IPS-20b (cell line): Measurements from ENCODE around the gene CXCL10.

ENCODE experiments used
- H3K27ac ChIP-seq: one replicate; pipeline ENCODE4 v1.5.1; 2013; ENCODE audit warnings: low read length
- H3K27me3 ChIP-seq: 2 replicates; pipeline ENCODE4 v1.6.1; 2013; ENCODE audit warnings: mild to moderate bottlenecking, low read length, inconsistent platforms; ENCODE audit not compliant: insufficient read depth
- H3K36me3 ChIP-seq: 2 replicates; pipeline ENCODE4 v1.6.1; 2013; ENCODE audit warnings: low read depth, mild to moderate bottlenecking, inconsistent platforms, low read length, moderate library complexity; ENCODE audit not compliant: insufficient read depth
- H3K4me1 ChIP-seq: 2 replicates; pipeline ENCODE4 v1.6.1; 2013; ENCODE audit warnings: mild to moderate bottlenecking, control low read depth, inconsistent platforms, low read length, moderate library complexity; ENCODE audit not compliant: insufficient read depth
- H3K4me3 ChIP-seq: 2 replicates; pipeline ENCODE4 v1.5.1; 2013; ENCODE audit warnings: mild to moderate bottlenecking, low read length, inconsistent platforms
- H3K9ac ChIP-seq: 2 replicates; pipeline ENCODE4 v1.6.1; 2013; ENCODE audit warnings: low read depth, mild to moderate bottlenecking, inconsistent platforms, low read length, moderate library complexity
- H3K9me3 ChIP-seq: 2 replicates; pipeline ENCODE4 v1.6.1; 2013; ENCODE audit warnings: mild to moderate bottlenecking, low read depth, low read length, inconsistent platforms; ENCODE audit not compliant: insufficient read depth

The CXCL10 gene

GRCh38 chr4:76023389-76023788 lies at the start of gene CXCL10:
CXCL10 (minus strand) TSS chr4:76023497; CDS start chr4:76023431, 66 bp downstream.
- no peak within 1 kb of the TSS for H3K4me3 ChIP-seq

DNA sequence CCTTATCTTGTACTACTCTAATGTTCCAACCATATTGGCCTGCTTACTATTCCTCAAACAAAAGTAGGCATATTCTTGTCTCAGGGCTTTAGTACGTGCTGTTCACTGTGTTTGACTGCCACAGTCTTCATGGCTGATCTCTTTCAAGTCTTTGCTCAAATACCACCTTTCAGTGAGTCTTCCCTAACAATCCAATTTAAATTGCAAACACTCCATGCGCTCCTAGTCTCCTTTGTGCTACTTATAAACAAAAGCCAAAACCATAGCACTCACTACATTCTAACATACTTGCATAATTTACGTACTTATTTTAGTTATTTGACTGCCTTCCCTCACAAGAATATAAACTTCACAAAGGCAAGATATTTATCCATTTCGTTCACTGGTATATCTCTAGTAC lies 49.5 kb upstream of the CXCL10 start:
- peak overlapping the region; percentile 4; the same call in 1 of the 2 replicates for H3K4me3 ChIP-seq
- H3K9ac ChIP-seq, result peak overlapping the region; percentile 42
- H3K36me3 ChIP-seq, result no peaks in the 10 kb centered on the region
- H3K27me3 ChIP-seq, result no peaks in the 10 kb centered on the region
- peaks cover 26% of the 10 kb centered on the region for H3K4me1 ChIP-seq
- no peaks in the 10 kb centered on the region for H3K9me3 ChIP-seq
- peak overlapping the region; percentile 6 for H3K27ac ChIP-seq

More at GRCh38 chr4:76023389-76023788, at the start of gene CXCL10:
- Histone ChIP-seq H3K27me3 (no peaks in the 10 kb centered on the region), H3K36me3 (no peaks in the 10 kb centered on the region), H3K27ac (no peak within 1 kb of the TSS), H3K4me1 (no peaks in the 10 kb centered on the region), H3K9ac (no peak within 1 kb of the TSS), H3K9me3 (no peaks in the 10 kb centered on the region)

DNA sequence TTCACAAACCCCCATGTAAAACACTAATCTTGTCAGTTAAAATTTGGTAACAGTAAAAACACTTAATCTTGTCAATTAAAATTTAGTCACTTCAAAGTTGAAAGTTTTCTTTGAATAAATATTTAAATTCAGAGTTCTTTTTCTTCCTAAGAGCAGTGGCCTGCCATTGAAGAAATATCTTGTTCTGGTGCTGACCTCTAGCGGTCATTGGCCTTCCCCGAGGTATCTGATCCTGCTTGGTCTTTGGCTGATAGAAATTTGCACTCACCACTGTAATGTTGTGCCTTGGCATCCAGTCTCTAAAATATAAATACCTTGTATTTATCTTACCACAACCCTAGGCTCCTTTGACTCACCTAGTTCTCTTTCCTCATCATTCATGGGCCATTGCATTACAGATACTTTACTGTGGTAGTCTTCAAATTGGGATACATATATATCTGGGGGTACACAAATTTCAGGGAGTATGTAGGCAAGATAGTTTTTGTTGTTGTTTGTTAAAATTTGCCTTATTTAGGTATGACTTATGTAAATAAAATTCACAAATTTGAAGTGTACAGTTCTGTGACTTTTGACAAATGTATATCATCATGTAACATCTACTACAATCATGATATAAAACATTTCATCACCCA lies 44.5 kb upstream of the CXCL10 start:
- Histone ChIP-seq H3K9ac (no peak overlapping the region), H3K9me3 (no peaks in the 10 kb centered on the region), H3K4me1 (peaks cover 11% of the 10 kb centered on the region), H3K27ac (no peak overlapping the region), H3K36me3 (no peaks in the 10 kb centered on the region), H3K4me3 (no peak overlapping the region), H3K27me3 (no peaks in the 10 kb centered on the region)

GRCh38 chr4:76066546-76066945 lies 43.2 kb upstream of the CXCL10 start:
- no peak overlapping the region for H3K4me3 ChIP-seq
- no peaks in the 10 kb centered on the region for H3K27me3 ChIP-seq
- no peaks in the 10 kb centered on the region for H3K4me1 ChIP-seq
- no peak overlapping the region for H3K9ac ChIP-seq
- no peaks in the 10 kb centered on the region for H3K36me3 ChIP-seq
- no peak overlapping the region for H3K27ac ChIP-seq
- no peaks in the 10 kb centered on the region for H3K9me3 ChIP-seq

- H3K27me3 ChIP-seq, result no peaks in the 10 kb centered on the region
- H3K9me3 ChIP-seq, result no peaks in the 10 kb centered on the region
- H3K4me1 ChIP-seq, result no peaks in the 10 kb centered on the region; the same call in 1 of the 2 replicates
- H3K27ac ChIP-seq, result no peak overlapping the region
- no peak overlapping the region for H3K9ac ChIP-seq
- no peak overlapping the region for H3K4me3 ChIP-seq
- H3K36me3 ChIP-seq, result no peaks in the 10 kb centered on the region
These were observed 38.7 kb upstream of the CXCL10 start for GRCh38 chr4:76061982-76062381.

- H3K4me3 ChIP-seq, result no peak overlapping the region
- no peaks in the 10 kb centered on the region for H3K9me3 ChIP-seq
- H3K4me1 ChIP-seq, result peaks cover under 1% of the 10 kb centered on the region; the same call in 1 of the 2 replicates
- no peak overlapping the region for H3K9ac ChIP-seq
- H3K36me3 ChIP-seq, result no peaks in the 10 kb centered on the region
- no peaks in the 10 kb centered on the region for H3K27me3 ChIP-seq
- H3K27ac ChIP-seq, result no peak overlapping the region
These were observed 38.1 kb upstream of the CXCL10 start for GRCh38 chr4:76061421-76061820.

DNA sequence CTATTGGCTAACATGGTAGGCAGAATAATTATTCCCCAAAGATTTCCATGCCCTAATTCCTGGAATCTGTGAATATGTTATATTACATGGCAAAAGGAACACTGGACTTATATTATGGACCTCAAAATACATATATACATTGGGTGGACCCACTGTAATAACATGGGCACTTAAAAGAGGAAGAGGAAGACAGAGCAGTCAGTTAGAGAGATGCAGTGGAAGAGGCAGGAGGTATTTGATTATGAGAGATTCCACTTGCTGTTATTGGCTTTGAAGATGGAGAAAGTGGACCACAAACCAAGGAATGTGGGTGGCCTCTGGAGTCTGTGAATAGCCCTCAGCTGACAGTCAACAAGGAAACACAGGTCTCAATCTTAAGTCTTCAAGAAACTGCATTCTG lies 37.2 kb upstream of the CXCL10 start:
- H3K36me3 ChIP-seq, result no peaks in the 10 kb centered on the region
- no peak overlapping the region for H3K27ac ChIP-seq
- H3K4me1 ChIP-seq, result peaks cover 10% of the 10 kb centered on the region; the same call in 1 of the 2 replicates
- no peak overlapping the region for H3K9ac ChIP-seq
- H3K27me3 ChIP-seq, result no peaks in the 10 kb centered on the region
- H3K9me3 ChIP-seq, result no peaks in the 10 kb centered on the region
- no peak overlapping the region for H3K4me3 ChIP-seq

DNA sequence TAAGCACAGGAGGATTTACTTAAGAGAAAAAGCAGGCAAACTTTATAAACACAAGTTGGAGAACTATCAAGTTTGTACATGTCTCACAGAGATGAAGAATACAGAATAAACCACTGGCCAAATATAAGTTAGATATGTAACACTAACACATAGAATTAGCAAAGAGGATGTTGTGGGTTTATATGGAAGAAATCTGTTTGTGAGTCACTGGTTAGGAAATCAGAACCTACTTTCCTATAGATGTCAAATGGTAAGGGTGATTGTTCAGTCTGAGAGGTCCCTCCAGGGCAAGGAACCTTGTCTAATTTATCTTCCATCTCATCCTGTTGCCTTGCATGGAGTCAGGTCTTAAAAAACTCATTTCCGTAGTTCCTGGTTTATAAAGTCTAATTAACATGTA lies 36.5 kb upstream of the CXCL10 start:
- Histone ChIP-seq H3K27me3 (no peaks in the 10 kb centered on the region), H3K36me3 (no peaks in the 10 kb centered on the region), H3K4me3 (no peak overlapping the region), H3K9me3 (no peaks in the 10 kb centered on the region), H3K27ac (no peak overlapping the region), H3K4me1 (peaks cover 17% of the 10 kb centered on the region), H3K9ac (no peak overlapping the region)

- Histone ChIP-seq H3K27me3 (no peaks in the 10 kb centered on the region), H3K27ac (no peak overlapping the region), H3K4me1 (peaks cover 19% of the 10 kb centered on the region), H3K36me3 (no peaks in the 10 kb centered on the region), H3K9me3 (no peaks in the 10 kb centered on the region), H3K4me3 (no peak overlapping the region), H3K9ac (no peak overlapping the region)
These were observed 35.7 kb upstream of the CXCL10 start for GRCh38 chr4:76058888-76059426.

DNA sequence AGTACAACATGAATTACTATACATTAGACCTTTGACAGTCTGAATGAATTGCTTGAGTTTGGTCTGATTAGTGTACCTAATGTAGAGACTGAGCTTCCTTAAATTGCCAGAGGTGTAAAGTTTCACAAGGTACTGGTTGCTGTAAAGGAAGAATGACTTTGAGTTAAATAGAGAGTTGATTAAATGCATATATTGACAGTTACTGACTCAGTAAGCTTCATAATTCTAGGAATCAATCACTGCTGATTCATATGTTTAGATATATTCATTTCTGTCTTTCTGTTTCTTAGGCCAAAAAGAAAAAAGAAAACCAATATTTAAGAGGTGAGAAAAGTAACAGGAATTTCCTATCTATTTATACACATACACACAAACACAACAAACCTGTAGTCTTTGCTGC lies 35.0 kb upstream of the CXCL10 start:
- Histone ChIP-seq H3K4me3 (no peak overlapping the region), H3K27ac (no peak overlapping the region), H3K4me1 (peaks cover 24% of the 10 kb centered on the region), H3K36me3 (no peaks in the 10 kb centered on the region), H3K9me3 (no peaks in the 10 kb centered on the region), H3K9ac (no peak overlapping the region), H3K27me3 (no peaks in the 10 kb centered on the region)

GRCh38 chr4:76055421-76055820 lies 32.1 kb upstream of the CXCL10 start:
- no peaks in the 10 kb centered on the region for H3K36me3 ChIP-seq
- H3K9ac ChIP-seq, result no peak overlapping the region
- no peak overlapping the region for H3K4me3 ChIP-seq
- no peak overlapping the region for H3K27ac ChIP-seq
- H3K27me3 ChIP-seq, result no peaks in the 10 kb centered on the region
- H3K4me1 ChIP-seq, result peaks cover 24% of the 10 kb centered on the region
- H3K9me3 ChIP-seq, result no peaks in the 10 kb centered on the region

GRCh38 chr4:76055016-76055415 lies 31.7 kb upstream of the CXCL10 start:
- Histone ChIP-seq H3K4me3 (no peak overlapping the region), H3K36me3 (no peaks in the 10 kb centered on the region), H3K4me1 (peaks cover 24% of the 10 kb centered on the region), H3K9ac (no peak overlapping the region), H3K9me3 (no peaks in the 10 kb centered on the region), H3K27ac (no peak overlapping the region), H3K27me3 (no peaks in the 10 kb centered on the region)
